ENCODE results near the gene SYNC.

GRCh38 chr1:32728413-32729077 is 26.0 kb upstream of the SYNC start:
- TF ChIP-seq, protein P1, sequence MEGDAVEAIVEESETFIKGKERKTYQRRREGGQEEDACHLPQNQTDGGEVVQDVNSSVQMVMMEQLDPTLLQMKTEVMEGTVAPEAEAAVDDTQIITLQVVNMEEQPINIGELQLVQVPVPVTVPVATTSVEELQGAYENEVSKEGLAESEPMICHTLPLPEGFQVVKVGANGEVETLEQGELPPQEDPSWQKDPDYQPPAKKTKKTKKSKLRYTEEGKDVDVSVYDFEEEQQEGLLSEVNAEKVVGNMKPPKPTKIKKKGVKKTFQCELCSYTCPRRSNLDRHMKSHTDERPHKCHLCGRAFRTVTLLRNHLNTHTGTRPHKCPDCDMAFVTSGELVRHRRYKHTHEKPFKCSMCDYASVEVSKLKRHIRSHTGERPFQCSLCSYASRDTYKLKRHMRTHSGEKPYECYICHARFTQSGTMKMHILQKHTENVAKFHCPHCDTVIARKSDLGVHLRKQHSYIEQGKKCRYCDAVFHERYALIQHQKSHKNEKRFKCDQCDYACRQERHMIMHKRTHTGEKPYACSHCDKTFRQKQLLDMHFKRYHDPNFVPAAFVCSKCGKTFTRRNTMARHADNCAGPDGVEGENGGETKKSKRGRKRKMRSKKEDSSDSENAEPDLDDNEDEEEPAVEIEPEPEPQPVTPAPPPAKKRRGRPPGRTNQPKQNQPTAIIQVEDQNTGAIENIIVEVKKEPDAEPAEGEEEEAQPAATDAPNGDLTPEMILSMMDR (IDR thresholded peaks at IDR 0.05): no peak
- TF ChIP-seq POLR2A (IDR thresholded peaks at IDR 0.05) (no peak), EP300 (IDR thresholded peaks at IDR 0.05) (no peak)

Data from tibial nerve (tissue), 4 donors.